ENCODE data around the gene VWC2L. TPM values are rescaled to one million over a fixed set of nuclear protein-coding genes. Genes with fewer than 3 reads are reported as not detected.

Gene VWC2L
- total RNA-seq, 1 experiment from 2014 or later, result not detected

- no peak for DNase-seq (ENCODE audit: low spot score)
- H3K27me3 Mint-ChIP-seq (ENCODE audit: low read depth), result no peaks in the 10 kb centered on the region
- no peaks in the 10 kb centered on the region for H3K4me1 Mint-ChIP-seq
- H3K4me3 Mint-ChIP-seq, result no peak overlapping the region
- POLR2A ChIA-PET, result no interaction called here
- TF ChIP-seq ZNF263 (CRISPR knock-in tag; IDR thresholded peaks at IDR 0.05; ENCODE audit: low read depth), result no peak
- TF ChIP-seq FOXJ3 (CRISPR knock-in tag; IDR thresholded peaks at IDR 0.05; ENCODE audit: borderline replicate concordance), result no peak
- no peak for TF ChIP-seq CBFB (CRISPR knock-in tag; IDR thresholded peaks at IDR 0.05; ENCODE audit: low read depth)
- no peak for TF ChIP-seq TEAD1 (CRISPR knock-in tag; IDR thresholded peaks at IDR 0.05)
- no peak for TF ChIP-seq FOXP1 (CRISPR knock-in tag; IDR thresholded peaks at IDR 0.05; ENCODE audit: borderline replicate concordance)
- no peak for TF ChIP-seq ZNF671 (CRISPR knock-in tag; IDR thresholded peaks at IDR 0.05)
- no peak for TF ChIP-seq NR3C1 (CRISPR knock-in tag; conservative IDR thresholded peaks at IDR 0.05; ENCODE audit: low read depth)
- no peak for TF ChIP-seq USF2 (CRISPR knock-in tag; IDR thresholded peaks at IDR 0.05)
- TF ChIP-seq, protein P1, sequence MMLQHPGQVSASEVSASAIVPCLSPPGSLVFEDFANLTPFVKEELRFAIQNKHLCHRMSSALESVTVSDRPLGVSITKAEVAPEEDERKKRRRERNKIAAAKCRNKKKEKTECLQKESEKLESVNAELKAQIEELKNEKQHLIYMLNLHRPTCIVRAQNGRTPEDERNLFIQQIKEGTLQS (CRISPR knock-in tag; conservative IDR thresholded peaks at IDR 0.05), result no peak
- TF ChIP-seq, protein P2, sequence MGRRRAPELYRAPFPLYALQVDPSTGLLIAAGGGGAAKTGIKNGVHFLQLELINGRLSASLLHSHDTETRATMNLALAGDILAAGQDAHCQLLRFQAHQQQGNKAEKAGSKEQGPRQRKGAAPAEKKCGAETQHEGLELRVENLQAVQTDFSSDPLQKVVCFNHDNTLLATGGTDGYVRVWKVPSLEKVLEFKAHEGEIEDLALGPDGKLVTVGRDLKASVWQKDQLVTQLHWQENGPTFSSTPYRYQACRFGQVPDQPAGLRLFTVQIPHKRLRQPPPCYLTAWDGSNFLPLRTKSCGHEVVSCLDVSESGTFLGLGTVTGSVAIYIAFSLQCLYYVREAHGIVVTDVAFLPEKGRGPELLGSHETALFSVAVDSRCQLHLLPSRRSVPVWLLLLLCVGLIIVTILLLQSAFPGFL (CRISPR knock-in tag; IDR thresholded peaks at IDR 0.05; ENCODE audit: borderline replicate concordance), result no peak
- no peak for TF ChIP-seq SOX15 (CRISPR knock-in tag; IDR thresholded peaks at IDR 0.05)
- TF ChIP-seq TCF7 (CRISPR knock-in tag; IDR thresholded peaks at IDR 0.05; ENCODE audit: low read depth), result no peak
- TF ChIP-seq AFF4 (CRISPR knock-in tag; IDR thresholded peaks at IDR 0.05; ENCODE audit: borderline replicate concordance), result no peak
- no peak for TF ChIP-seq ZNF396 (CRISPR knock-in tag; IDR thresholded peaks at IDR 0.05; ENCODE audit: borderline replicate concordance)
- no peak for TF ChIP-seq TP53 (CRISPR knock-in tag; IDR thresholded peaks at IDR 0.05)
- no peak for TF ChIP-seq ZNF281 (CRISPR knock-in tag; IDR thresholded peaks at IDR 0.05)
- TF ChIP-seq SMAD4 (CRISPR knock-in tag; IDR thresholded peaks at IDR 0.05), result no peak
- ATAC-seq, result no peak
- H3K36me3 Mint-ChIP-seq, result no peaks in the 10 kb centered on the region
- CTCF ChIA-PET, result no interaction called here
- H3K27ac Mint-ChIP-seq, result no peak overlapping the region
- H3K9me3 Mint-ChIP-seq, result peaks cover 20% of the 10 kb centered on the region
Measured at GRCh38 chr2:214557884-214558283, 147.0 kb downstream of the VWC2L start.

GRCh38 chr2:214558341-214558740, 147.5 kb downstream of the VWC2L start:
- Mint-ChIP-seq H3K27me3 (ENCODE audit: low read depth) (no peaks in the 10 kb centered on the region), H3K27ac (no peak overlapping the region), H3K4me1 (no peaks in the 10 kb centered on the region), H3K36me3 (no peaks in the 10 kb centered on the region), H3K4me3 (no peak overlapping the region), H3K9me3 (peaks cover 21% of the 10 kb centered on the region)
- POLR2A ChIA-PET, result no interaction called here
- CTCF ChIA-PET, result no interaction called here
- DNase-seq (ENCODE audit: low spot score) (no peak), ATAC-seq (no peak)
- no peak for TF ChIP-seq ATF6 (CRISPR knock-in tag; IDR thresholded peaks at IDR 0.05)
- TF ChIP-seq, protein P3, sequence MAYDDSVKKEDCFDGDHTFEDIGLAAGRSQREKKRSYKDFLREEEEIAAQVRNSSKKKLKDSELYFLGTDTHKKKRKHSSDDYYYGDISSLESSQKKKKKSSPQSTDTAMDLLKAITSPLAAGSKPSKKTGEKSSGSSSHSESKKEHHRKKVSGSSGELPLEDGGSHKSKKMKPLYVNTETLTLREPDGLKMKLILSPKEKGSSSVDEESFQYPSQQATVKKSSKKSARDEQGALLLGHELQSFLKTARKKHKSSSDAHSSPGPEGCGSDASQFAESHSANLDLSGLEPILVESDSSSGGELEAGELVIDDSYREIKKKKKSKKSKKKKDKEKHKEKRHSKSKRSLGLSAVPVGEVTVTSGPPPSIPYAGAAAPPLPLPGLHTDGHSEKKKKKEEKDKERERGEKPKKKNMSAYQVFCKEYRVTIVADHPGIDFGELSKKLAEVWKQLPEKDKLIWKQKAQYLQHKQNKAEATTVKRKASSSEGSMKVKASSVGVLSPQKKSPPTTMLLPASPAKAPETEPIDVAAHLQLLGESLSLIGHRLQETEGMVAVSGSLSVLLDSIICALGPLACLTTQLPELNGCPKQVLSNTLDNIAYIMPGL (CRISPR knock-in tag; IDR thresholded peaks at IDR 0.05), result no peak
- TF ChIP-seq, protein P4, sequence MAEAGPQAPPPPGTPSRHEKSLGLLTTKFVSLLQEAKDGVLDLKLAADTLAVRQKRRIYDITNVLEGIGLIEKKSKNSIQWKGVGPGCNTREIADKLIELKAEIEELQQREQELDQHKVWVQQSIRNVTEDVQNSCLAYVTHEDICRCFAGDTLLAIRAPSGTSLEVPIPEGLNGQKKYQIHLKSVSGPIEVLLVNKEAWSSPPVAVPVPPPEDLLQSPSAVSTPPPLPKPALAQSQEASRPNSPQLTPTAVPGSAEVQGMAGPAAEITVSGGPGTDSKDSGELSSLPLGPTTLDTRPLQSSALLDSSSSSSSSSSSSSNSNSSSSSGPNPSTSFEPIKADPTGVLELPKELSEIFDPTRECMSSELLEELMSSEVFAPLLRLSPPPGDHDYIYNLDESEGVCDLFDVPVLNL (CRISPR knock-in tag; IDR thresholded peaks at IDR 0.05; ENCODE audit: borderline replicate concordance, low read depth), result no peak
- no peak for TF ChIP-seq SMAD3 (CRISPR knock-in tag; IDR thresholded peaks at IDR 0.05; ENCODE audit: borderline replicate concordance)
